GM23338 (cell line): ENCODE data around the gene NT5DC3. TPM values are rescaled to one million over a fixed set of nuclear protein-coding genes. Genes with fewer than 3 reads are reported as not detected.
A peak's percentile ranks its signal among the peaks of the same experiment; 100 is the strongest.

Source experiments
- ATAC-seq: fragments of 200-7000 bp; cut with Tn5 transposase; 3 replicates; pipeline ENCODE4 v1.9.1; 2020
- DNase-seq: peaks from one replicate; pipeline ENCODE4 v3.0.0-alpha.2; 2015; ENCODE audit warnings: low spot score
- H2AFZ ChIP-seq: fragments of 200-600 bp; sonication (generic); 2 replicates; pipeline ENCODE4 v1.8.0; 2016; ENCODE audit warnings: antibody characterized with exemption, mild to moderate bottlenecking, moderate library complexity
- H3F3A ChIP-seq: fragments of 200-600 bp; sonication (generic); replicated peaks from 2 replicates; pipeline ENCODE4 v1.8.0; 2017; ENCODE audit warnings: antibody characterized with exemption, mixed run types, low read depth
- H3K27ac ChIP-seq: fragments of 200-600 bp; sonication (generic); 2 replicates; pipeline ENCODE4 v1.6.1; 2016; ENCODE audit warnings: low read depth
- H3K27me3 ChIP-seq: fragments of 200-600 bp; sonication (generic); 2 replicates; pipeline ENCODE4 v1.8.0; 2016; ENCODE audit warnings: mild to moderate bottlenecking, mixed run types, moderate library complexity; ENCODE audit not compliant: insufficient read depth
- H3K36me3 ChIP-seq: fragments of 200-600 bp; sonication (generic); 2 replicates; pipeline ENCODE4 v1.8.0; 2016; ENCODE audit warnings: mild to moderate bottlenecking; ENCODE audit not compliant: insufficient read depth
- H3K4me1 ChIP-seq: fragments of 200-600 bp; sonication (generic); 2 replicates; pipeline ENCODE4 v1.8.0; 2016; ENCODE audit warnings: mild to moderate bottlenecking, moderate library complexity; ENCODE audit not compliant: insufficient read depth
- H3K4me2 ChIP-seq: fragments of 200-600 bp; sonication (generic); 2 replicates; pipeline ENCODE4 v1.7.1; 2017; ENCODE audit warnings: mixed run types
- H3K4me3 ChIP-seq: fragments of 200-600 bp; sonication (generic); 2 replicates; pipeline ENCODE4 v1.6.1; 2016; ENCODE audit warnings: mixed run types
- H3K79me2 ChIP-seq: fragments of 200-600 bp; sonication (generic); replicated peaks from 2 replicates; pipeline ENCODE4 v1.8.0; 2017; ENCODE audit warnings: mild to moderate bottlenecking; ENCODE audit not compliant: insufficient read depth
- H3K9me2 ChIP-seq: fragments of 200-600 bp; sonication (generic); 2 replicates; pipeline ENCODE4 v1.8.0; 2017; ENCODE audit not compliant: insufficient read depth
- H4K20me1 ChIP-seq: fragments of 200-600 bp; sonication (generic); replicated peaks from 2 replicates; pipeline ENCODE4 v1.8.0; 2017; ENCODE audit warnings: mild to moderate bottlenecking; ENCODE audit not compliant: insufficient read depth
- H3K27ac Mint-ChIP-seq: 2 replicates; pipeline ENCODE4 v1.8.0; 2020; ENCODE audit warnings: inconsistent platforms, mild to moderate bottlenecking, moderate library complexity, mixed read lengths
- H3K27me3 Mint-ChIP-seq: 3 replicates; pipeline ENCODE4 v1.8.0; 2022; ENCODE audit warnings: low read depth, mild to moderate bottlenecking, moderate library complexity, mixed read lengths, inconsistent platforms; ENCODE audit not compliant: insufficient read depth, poor library complexity
- H3K36me3 Mint-ChIP-seq: 3 replicates; pipeline ENCODE4 v1.8.0; 2021; ENCODE audit warnings: low read depth, mild to moderate bottlenecking, inconsistent platforms, moderate library complexity, mixed read lengths
- H3K4me1 Mint-ChIP-seq: 3 replicates; pipeline ENCODE4 v1.8.0; 2020; ENCODE audit warnings: mild to moderate bottlenecking, inconsistent platforms, mixed read lengths
- H3K4me3 Mint-ChIP-seq: 3 replicates; pipeline ENCODE4 v1.8.0; 2021; ENCODE audit warnings: moderate library complexity, mild to moderate bottlenecking, inconsistent platforms, mixed read lengths
- H3K9me3 Mint-ChIP-seq: 3 replicates; pipeline ENCODE4 v1.8.0; 2020; ENCODE audit warnings: moderate library complexity, mild to moderate bottlenecking, inconsistent platforms, mixed read lengths
- CTCF ChIP-seq, 2 experiments: fragments of 200-600 bp in 1 of 2; sonication (generic) in 1 of 2; conservative IDR thresholded peaks; 2 replicates each; pipeline versions ENCODE4 v1.5.1 to v1.6.1; 2016 to 2017; ENCODE audit warnings: antibody characterized with exemption in 2 of 2, low read depth in 2 of 2, mild to moderate bottlenecking in 2 of 2, moderate library complexity in 1 of 2
- NANOG ChIP-seq: IDR thresholded peaks from 2 replicates; pipeline ENCODE4 v1.6.1; 2016; ENCODE audit warnings: antibody characterized with exemption, borderline replicate concordance
- ZNF462 ChIP-seq: fragments of 250-450 bp; sonication (Bioruptor Pico); IDR thresholded peaks from 2 replicates; pipeline ENCODE4 v1.5.0; 2020; ENCODE audit warnings: mild to moderate bottlenecking, moderate library complexity
- polyA plus RNA-seq: library from polyadenylated mRNA; unstranded; fragments of >200 nt; fragmentation: Nextera tagmentation; extraction: Ambion mirVana; gene quantifications from 2 replicates; pipeline ENCODE4 v1.2.1, GENCODE V29; 2016
- total RNA-seq: library from RNA; depleted of rRNA; stranded (reverse); fragments of >200 nt; shearing (Covaris generic); gene quantifications from 2 replicates; pipeline ENCODE4 v1.2.3, GENCODE V29; 2014

NT5DC3 gene
- total and polyA plus RNA-seq, 2 experiments from 2014 or later, result 2.2 to 12.5 TPM

GRCh38 chr12:103745962-103746361, 95.1 kb downstream of the NT5DC3 start:
- H3K36me3 ChIP-seq, result no peaks in the 10 kb centered on the region
- H3K9me3 Mint-ChIP-seq, result peaks cover 3% of the 10 kb centered on the region; the same call in 2 of the 3 replicates
- no peak overlapping the region for H3K27ac Mint-ChIP-seq

More at GRCh38 chr12:103745962-103746361, 95.1 kb downstream of the NT5DC3 start:
- Histone ChIP-seq H4K20me1 (no peaks in the 10 kb centered on the region), H2AFZ (peak overlapping the region; percentile 80), H3K4me2 (no peak overlapping the region), H3K79me2 (no peaks in the 10 kb centered on the region), H3K27ac (no peak overlapping the region), H3K4me1 (no peaks in the 10 kb centered on the region), H3K9me2 (no peaks in the 10 kb centered on the region), H3F3A (no peaks in the 10 kb centered on the region), H3K27me3 (no peaks in the 10 kb centered on the region), H3K4me3 (no peak overlapping the region)
- Mint-ChIP-seq H3K4me1 (peaks cover 7% of the 10 kb centered on the region; the same call in 2 of the 3 replicates), H3K36me3 (no peaks in the 10 kb centered on the region), H3K4me3 (no peak overlapping the region), H3K27me3 (peaks cover 4% of the 10 kb centered on the region)
- ATAC-seq (peak; percentile 98), DNase-seq (peak; percentile 77)
- TF ChIP-seq ZNF462 (CRISPR knock-in tag) (peak; percentile 77), CTCF (conservative IDR thresholded peaks at IDR 0.05; ENCODE audit: low read depth in 2 of 2) (peak; percentile 47 to 70), NANOG (no peak)
